GM21576 (cell line): ENCODE measurements around the gene MAST4.

ENCODE experiments used
- ATAC-seq: cut with Tn5 transposase; IDR thresholded peaks from one replicate; pipeline ENCODE4 v1.9.1; 2021; ENCODE audit warnings: mild to moderate bottlenecking, moderate library complexity; ENCODE audit not compliant: unreplicated experiment

The MAST4 gene

DNA sequence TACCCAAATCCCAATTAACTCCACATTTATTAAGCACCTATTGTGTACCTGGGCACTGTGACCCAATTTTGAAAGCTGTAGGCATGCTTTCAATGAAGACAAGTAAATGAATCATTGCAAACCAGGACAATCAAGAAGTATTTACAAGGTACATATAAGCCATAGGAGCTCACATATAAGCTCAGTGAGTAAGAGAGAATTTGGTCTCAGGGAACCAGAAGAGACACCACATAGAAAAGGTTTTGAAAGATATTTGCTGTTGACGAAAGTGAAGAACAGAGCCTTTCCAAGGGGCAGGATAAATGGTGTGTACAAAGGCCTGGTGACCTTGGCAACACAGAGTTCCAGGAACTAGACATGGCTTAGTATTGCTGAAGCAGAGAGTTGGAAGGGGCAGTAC, 412.8 kb downstream of the MAST4 start:
- no peak for ATAC-seq

- ATAC-seq = no peak
Measured at GRCh38 chr5:67010684-67011409, 414.7 kb downstream of the MAST4 start.

DNA sequence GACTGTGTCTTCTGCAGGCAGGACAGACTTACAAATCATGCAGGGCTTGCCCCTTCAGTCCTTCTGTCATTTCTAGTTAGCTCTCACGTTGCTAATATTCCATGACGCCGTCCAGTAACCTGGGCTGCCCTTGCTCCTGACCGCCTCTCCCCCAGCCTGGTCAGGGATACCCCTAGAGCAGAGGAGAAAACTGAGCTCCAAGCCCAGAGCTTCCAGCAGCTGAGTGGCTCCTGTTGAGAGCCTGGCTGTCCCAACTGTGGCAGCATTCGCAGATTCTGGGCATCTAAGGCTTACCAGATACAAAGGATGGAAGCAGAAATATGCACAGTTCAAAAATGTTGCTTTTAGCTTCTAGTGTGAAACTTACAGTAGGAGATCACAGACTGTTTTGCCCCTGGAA, 415.2 kb downstream of the MAST4 start:
- ATAC-seq = no peak

GRCh38 chr5:67012171-67012570, 416.0 kb downstream of the MAST4 start:
- ATAC-seq = no peak

DNA sequence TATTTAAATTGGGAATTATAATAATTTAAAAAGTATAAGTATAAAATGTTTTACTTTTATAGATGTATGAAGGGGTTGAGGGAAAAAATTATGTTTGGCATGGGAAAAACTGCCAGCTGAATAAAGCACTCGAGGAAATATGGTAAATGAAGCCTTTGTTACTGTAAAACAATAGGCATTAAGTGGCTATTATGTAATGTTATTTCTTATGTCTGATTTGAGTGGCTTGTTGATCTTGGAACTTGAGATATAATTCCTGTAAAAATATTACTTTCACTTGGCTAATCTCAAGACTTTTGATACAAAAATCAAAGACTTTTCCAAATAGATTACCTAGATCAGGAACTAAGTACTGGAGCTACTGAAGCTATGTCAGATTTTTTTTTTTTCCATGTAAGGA, 417.5 kb downstream of the MAST4 start:
- ATAC-seq = no peak

GRCh38 chr5:67014191-67014590, 418.0 kb downstream of the MAST4 start:
- ATAC-seq = no peak

DNA sequence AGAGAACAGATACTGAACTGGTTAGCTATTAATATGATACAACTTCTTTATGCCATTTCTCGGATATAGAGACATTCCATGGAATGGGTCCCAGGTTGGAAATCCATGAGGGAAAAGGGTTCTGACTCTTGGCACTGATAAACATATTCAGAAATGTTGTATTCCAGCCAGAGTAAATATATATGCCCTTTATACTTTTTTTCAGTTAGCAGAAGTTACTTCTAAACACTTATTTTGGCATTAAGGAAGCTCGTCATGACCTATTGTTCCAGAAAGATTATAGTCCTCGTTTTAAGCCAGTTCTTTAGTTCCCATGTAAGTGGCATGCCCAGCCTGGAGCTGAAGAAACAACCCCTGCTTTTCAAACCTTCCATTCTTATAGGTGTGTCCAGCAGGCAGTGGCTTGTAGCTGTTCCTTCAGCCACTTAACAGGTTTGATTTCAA, 418.8 kb downstream of the MAST4 start:
- no peak for ATAC-seq

DNA sequence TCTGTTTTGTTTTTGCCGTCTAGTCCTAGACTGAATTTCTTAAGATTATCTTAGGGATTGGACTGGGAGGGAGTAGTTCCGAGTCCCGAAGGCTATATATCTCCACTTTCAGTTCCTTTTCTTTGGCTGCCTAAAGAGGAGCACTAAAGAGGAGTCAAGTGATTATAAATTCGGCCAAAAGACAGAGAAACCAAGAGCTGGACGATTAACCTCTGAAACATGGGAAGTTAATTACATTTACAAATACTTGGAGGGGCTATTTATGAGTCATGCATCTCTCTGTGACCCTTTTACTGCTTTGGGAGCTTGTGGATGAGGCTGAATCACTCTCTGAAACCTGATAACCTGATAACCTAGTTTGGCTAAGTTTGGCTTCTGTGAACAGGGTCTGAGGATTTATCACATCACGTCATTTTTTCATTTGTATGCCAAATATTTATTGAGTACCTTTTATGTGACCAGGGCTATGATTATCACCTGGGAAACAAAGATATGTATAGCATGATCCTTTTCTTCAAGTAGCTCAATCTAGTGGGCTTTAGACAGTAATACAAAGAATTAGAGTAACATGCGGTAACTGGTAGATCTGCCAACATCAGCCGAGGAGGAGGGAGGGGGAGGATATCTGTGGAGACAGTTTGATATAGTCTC, 419.5 kb downstream of the MAST4 start:
- no peak for ATAC-seq

GRCh38 chr5:67019065-67019845, 423.1 kb downstream of the MAST4 start:
- ATAC-seq = no peak

DNA sequence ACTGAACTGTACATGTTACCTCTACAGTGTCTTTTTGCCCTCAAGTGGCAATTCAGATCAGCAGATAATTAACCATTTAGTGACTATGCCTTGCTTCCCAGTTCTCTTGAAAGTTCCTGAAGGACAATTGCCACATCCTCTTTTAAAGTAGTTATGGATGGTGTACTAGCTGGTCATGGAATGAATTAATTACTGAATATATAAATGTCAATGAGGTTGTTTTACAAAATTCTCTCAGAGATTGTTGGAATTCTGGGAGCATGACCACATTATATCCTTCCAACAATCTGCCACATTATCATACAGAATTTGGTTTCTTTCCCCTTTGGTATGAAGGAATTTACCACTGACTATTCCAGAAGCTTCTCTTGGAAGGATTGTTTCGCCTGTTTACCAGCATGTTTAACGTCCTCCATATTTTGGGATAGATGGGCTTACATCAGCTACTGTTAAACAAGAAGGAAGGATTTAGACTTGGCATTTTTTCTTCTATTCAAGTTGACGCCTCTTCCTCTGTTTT, 424.0 kb downstream of the MAST4 start:
- ATAC-seq = no peak

- ATAC-seq = no peak
Measured at GRCh38 chr5:67021031-67021430, 424.8 kb downstream of the MAST4 start.

DNA sequence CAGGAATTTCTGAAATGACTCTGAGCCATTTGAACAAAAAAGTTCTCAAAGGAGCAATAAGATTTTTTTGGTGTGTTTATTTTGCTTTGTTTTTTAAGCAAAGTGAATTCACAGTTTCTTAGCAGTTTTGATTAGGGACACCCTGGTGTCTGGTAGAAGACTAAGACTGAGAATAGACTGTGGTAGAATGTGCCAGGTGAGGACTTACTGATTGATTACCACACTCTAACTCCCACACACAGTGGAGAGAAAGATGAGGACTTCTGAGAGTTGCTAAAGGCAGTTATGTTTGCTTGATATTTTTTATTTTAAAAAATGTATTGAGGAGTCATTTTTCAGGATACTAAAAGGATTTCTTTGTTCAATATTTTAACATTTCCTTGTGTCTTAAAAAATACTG, 425.3 kb downstream of the MAST4 start:
- no peak for ATAC-seq

- ATAC-seq = no peak
Measured at GRCh38 chr5:67021962-67022361, 425.8 kb downstream of the MAST4 start.

DNA sequence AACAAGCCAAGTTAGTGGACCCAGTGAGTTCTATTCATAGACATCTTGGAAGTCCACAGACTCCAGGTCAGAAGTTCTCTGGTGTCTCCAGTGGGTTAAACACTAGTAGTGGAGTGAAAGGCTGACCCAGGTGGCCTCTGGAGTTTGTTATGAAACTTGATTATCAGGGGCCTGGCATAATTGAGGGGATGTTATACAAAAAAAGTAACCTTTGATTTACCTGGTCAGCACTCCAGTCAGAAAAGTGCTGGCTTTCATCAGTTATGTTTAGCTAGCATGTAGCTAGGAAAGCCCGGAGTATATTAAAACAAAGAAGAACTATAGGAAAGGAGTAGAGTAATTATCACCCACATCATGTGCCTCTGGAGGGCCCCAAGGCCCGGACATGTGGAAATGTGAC, 429.3 kb downstream of the MAST4 start:
- no peak for ATAC-seq

DNA sequence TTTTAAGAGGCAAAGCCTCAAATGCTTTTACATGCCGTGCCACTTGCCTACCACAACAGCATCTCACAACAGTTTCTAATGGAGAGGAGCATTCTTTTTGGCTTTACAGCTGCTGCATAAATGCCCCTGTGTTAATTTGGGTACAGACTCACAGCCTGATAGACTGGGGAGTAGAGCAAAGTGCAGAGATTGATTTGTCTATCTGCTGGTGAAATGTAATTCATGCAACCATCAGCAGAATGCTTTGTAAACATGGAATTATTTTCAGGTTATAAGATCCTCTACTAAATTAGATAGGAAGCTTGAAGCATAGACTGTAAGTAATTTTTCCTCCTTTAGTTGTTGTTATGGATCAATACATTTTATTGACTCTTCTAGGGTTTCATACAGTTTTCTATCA, 430.1 kb downstream of the MAST4 start:
- ATAC-seq = no peak

- ATAC-seq = no peak
Measured at GRCh38 chr5:67027171-67027570, 431.0 kb downstream of the MAST4 start.

- no peak for ATAC-seq
Measured at GRCh38 chr5:67028371-67028770, 432.2 kb downstream of the MAST4 start.

DNA sequence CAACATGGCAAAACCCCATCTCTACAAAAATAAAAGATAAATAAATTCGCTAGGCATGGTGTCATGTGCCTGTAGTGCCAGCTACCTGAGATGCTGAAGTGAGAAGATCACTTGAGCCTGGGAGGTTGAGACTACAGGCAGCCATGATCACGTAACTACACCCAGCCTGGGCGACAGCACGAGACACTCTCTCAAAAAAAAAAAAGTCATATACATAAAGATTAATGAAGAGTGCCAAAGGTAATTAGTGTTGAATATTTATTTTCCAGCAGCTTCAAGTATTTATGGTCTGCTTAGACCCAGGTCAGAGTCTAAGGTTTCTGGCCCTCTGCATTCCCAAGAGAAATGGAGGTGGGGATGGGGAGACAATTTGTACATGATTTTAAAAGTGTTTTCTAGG, 432.7 kb downstream of the MAST4 start:
- no peak for ATAC-seq

GRCh38 chr5:67029481-67029880, 433.3 kb downstream of the MAST4 start:
- no peak for ATAC-seq

DNA sequence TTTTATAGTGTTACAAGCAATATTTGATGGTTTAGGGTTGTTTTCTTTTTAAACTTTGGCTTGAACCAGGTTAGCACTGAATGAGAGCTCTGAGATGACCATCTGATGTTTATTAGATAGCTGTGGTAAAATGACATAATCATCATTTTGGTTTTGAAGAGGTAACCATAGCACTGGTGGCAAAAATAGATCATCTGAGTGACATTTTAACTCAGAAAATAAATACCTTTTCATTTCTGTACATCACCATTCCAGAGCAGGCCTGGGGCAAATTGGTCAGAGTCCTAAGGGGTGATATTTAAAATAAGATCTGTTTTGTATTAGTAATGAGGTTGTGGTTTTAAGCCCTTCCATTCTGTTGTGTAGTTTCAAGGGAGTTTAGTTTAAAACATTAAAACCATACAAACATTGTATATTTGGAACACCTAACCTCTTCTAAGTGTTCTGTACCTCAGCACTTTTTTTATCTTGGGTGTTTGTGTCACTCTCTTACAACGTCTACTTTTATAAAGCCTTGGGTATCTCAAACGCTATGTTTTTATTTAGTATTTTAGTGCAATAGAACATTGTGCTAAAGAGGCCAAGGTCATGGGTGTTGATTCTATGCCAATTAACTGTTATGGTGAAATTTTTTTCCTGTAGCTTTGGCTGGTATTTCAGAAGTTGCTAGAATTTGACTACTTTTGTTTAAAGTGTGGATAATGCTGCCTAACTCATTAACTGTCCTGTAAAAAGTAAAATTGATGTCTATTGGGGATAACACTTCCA, 434.3 kb downstream of the MAST4 start:
- no peak for ATAC-seq

GRCh38 chr5:67031057-67031443, 434.9 kb downstream of the MAST4 start:
- ATAC-seq = no peak
